ENCODE results near the gene XPOT.

DNA sequence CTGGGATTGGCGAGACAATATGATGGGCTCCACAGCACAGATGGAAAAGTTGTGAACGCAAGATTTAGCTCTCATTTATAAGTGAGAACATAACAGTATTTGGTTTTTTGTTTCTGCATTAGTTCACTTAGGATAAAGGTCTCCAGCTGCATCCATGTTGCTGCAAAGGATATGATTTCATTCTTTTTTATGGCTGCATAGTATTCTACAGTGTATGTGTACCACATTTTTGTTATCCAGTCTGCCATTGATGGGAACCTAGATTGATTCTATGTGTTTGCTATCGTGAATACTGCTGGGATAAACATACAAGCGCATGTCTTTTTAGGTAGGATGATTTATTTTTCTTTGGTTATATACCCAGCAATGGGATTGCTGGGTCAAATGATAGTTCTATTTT is 71.3 kb downstream of the XPOT start:
- TF ChIP-seq, protein P1, sequence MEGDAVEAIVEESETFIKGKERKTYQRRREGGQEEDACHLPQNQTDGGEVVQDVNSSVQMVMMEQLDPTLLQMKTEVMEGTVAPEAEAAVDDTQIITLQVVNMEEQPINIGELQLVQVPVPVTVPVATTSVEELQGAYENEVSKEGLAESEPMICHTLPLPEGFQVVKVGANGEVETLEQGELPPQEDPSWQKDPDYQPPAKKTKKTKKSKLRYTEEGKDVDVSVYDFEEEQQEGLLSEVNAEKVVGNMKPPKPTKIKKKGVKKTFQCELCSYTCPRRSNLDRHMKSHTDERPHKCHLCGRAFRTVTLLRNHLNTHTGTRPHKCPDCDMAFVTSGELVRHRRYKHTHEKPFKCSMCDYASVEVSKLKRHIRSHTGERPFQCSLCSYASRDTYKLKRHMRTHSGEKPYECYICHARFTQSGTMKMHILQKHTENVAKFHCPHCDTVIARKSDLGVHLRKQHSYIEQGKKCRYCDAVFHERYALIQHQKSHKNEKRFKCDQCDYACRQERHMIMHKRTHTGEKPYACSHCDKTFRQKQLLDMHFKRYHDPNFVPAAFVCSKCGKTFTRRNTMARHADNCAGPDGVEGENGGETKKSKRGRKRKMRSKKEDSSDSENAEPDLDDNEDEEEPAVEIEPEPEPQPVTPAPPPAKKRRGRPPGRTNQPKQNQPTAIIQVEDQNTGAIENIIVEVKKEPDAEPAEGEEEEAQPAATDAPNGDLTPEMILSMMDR (IDR thresholded peaks at IDR 0.05), result no peak
- no peak for TF ChIP-seq POLR2AphosphoS5 (IDR thresholded peaks at IDR 0.05; ENCODE audit: low read depth, low read length)
- no peak for TF ChIP-seq TCF7L2 (IDR thresholded peaks at IDR 0.05; ENCODE audit: low read depth, low read length)
